K562 (cell line): Measurements from ENCODE around the gene WWP2. TPM values are rescaled to one million over a fixed set of nuclear protein-coding genes. Genes with fewer than 3 reads are reported as not detected.

Source experiments
- ATAC-seq: fragments of 200-7000 bp; cut with Tn5 transposase; 3 replicates; pipeline ENCODE4 v1.9.1; 2020; ENCODE audit warnings: moderate library complexity
- BruUV-seq: library from RNA; stranded (reverse); fragments of 400-500 nt; replicated peaks from 2 replicates; lab custom pipeline; 2021; lab: Mats Ljungman, UMichigan
- CTCF ChIA-PET: fragments of 300-600 bp; formaldehyde crosslinking; extraction: SDS; loops from one replicate; lab custom pipeline; 2021; ENCODE audit warnings: low intra/inter-chr PET ratio; lab: Yijun Ruan, JAX
- POLR2A ChIA-PET: fragments of 300-600, 350-650 bp; sonication (Branson Sonifier 250); formaldehyde crosslinking; extraction: SDS; loops from one replicate; lab custom pipeline; 2021; ENCODE audit warnings: antibody characterized with exemption, inconsistent platforms; lab: Yijun Ruan, JAX
- DNase-seq, 4 experiments: peaks; one replicate each; pipeline versions ENCODE4 v3.0.0 to v3.0.0-alpha.2; 2011 to 2018; ENCODE audit warnings: low spot score in 3 of 4, mixed read lengths in 3 of 4; ENCODE audit errors: extremely low read depth in 1 of 4
- FAIRE-seq: peaks from 2 replicates; lab custom pipeline; 2011; peaks lifted over from hg19 to GRCh38; lab: Jason Lieb, UNC
- H2AFZ ChIP-seq: 2 replicates; pipeline ENCODE4 v1.6.0; 2011; ENCODE audit warnings: low read depth, low read length, control low read depth, inconsistent platforms
- H3K27ac ChIP-seq: fragments of 200-600 bp; 3 replicates; pipeline ENCODE4 v1.8.0; 2011; ENCODE audit warnings: low read depth, mild to moderate bottlenecking, control low read depth, inconsistent platforms, low read length, moderate library complexity, mixed read lengths; ENCODE audit errors: extremely low read depth
- H3K27me3 ChIP-seq, 2 experiments: fragments of 300-600 bp in 1 of 2; 2 replicates in 1 of 2; 3 replicates in 1 of 2; pipeline versions ENCODE4 v1.6.0 to v1.8.0; 2011; ENCODE audit warnings: inconsistent platforms in 2 of 2, low read length in 2 of 2, mild to moderate bottlenecking in 1 of 2, mixed read lengths in 1 of 2, moderate library complexity in 1 of 2; ENCODE audit not compliant: control insufficient read depth in 2 of 2, insufficient read depth in 2 of 2
- H3K36me3 ChIP-seq: fragments of 300-600 bp; 3 replicates; pipeline ENCODE4 v1.8.0; 2011; ENCODE audit warnings: mild to moderate bottlenecking, low read length, inconsistent platforms; ENCODE audit not compliant: control insufficient read depth, insufficient read depth
- H3K4me1 ChIP-seq, 2 experiments: fragments of 200-600 bp in 1 of 2; replicated peaks in 1 of 2; 2 replicates in 1 of 2; 3 replicates in 1 of 2; pipeline versions ENCODE4 v1.5.1 to v1.8.0; 2011; ENCODE audit warnings: inconsistent platforms in 2 of 2, low read length in 2 of 2, mild to moderate bottlenecking in 1 of 2, mixed read lengths in 1 of 2, moderate library complexity in 1 of 2; ENCODE audit not compliant: control insufficient read depth in 2 of 2, insufficient read depth in 2 of 2
- H3K4me2 ChIP-seq: 2 replicates; pipeline ENCODE4 v1.6.1; 2011; ENCODE audit warnings: low read length, control low read depth, inconsistent platforms, mixed read lengths; ENCODE audit not compliant: insufficient read depth
- H3K4me3 ChIP-seq: fragments of 200-600 bp; sonication (generic), shearing (Covaris generic); 2 replicates; pipeline ENCODE4 v1.5.1; 2016; ENCODE audit warnings: control low read depth, inconsistent platforms
- H3K79me2 ChIP-seq: fragments of 200-600 bp; 3 replicates; pipeline ENCODE4 v1.8.0; 2011; ENCODE audit warnings: low read length, inconsistent platforms; ENCODE audit not compliant: control insufficient read depth, insufficient read depth
- H3K9ac ChIP-seq, 2 experiments: 2 replicates each; pipeline versions ENCODE4 v1.6.0 to v1.6.1; 2011; ENCODE audit warnings: low read depth in 2 of 2, low read length in 2 of 2, control low read depth in 1 of 2, inconsistent platforms in 1 of 2, mild to moderate bottlenecking in 1 of 2, mixed read lengths in 1 of 2; ENCODE audit not compliant: insufficient read depth in 1 of 2
- H3K9me1 ChIP-seq: one replicate; pipeline ENCODE4 v1.6.0; 2011; ENCODE audit warnings: inconsistent platforms, mild to moderate bottlenecking, low read length, moderate library complexity; ENCODE audit not compliant: control insufficient read depth, insufficient read depth
- H3K9me3 ChIP-seq: replicated peaks from 2 replicates; pipeline ENCODE4 v1.5.1; 2011; ENCODE audit warnings: low read depth, low read length, inconsistent platforms; ENCODE audit not compliant: control insufficient read depth, insufficient read depth
- H4K20me1 ChIP-seq: replicated peaks from 2 replicates; pipeline ENCODE4 v1.6.1; 2011; ENCODE audit warnings: low read length, inconsistent platforms, mixed read lengths; ENCODE audit not compliant: control insufficient read depth, insufficient read depth
- BHLHE40 ChIP-seq: IDR thresholded peaks from 2 replicates; pipeline ENCODE4 v1.6.1; 2011; ENCODE audit warnings: low read length, improper control_type of control experiment
- MXD1 ChIP-seq: fragments of 250-450 bp; sonication (Bioruptor Pico); IDR thresholded peaks from 2 replicates; pipeline ENCODE4 v1.8.0; 2021; ENCODE audit warnings: borderline replicate concordance, mild to moderate bottlenecking, moderate library complexity; ENCODE audit not compliant: poor library complexity, severe bottlenecking
- NR4A1 ChIP-seq, 2 experiments: fragments of 250-450 bp in 1 of 2; fragments of 450-650 bp in 1 of 2; sonication (Bioruptor Pico) in 1 of 2; IDR thresholded peaks; 2 replicates each; pipeline versions ENCODE4 v1.4.0 to v1.6.1; 2016 to 2020; ENCODE audit warnings: mild to moderate bottlenecking in 2 of 2, missing compliant biosample characterization in 1 of 2, missing genetic modification characterization in 1 of 2, moderate library complexity in 1 of 2
- SAP30 ChIP-seq: fragments of 200-600 bp; sonication (generic); IDR thresholded peaks from 2 replicates; pipeline ENCODE4 v1.6.1; 2012; ENCODE audit warnings: borderline replicate concordance, low read depth, mild to moderate bottlenecking, moderate library complexity, low read length, control low read depth, inconsistent platforms; ENCODE audit not compliant: insufficient read depth, poor library complexity, severe bottlenecking
- SP1 ChIP-seq: sonication (generic); formaldehyde crosslinking; IDR thresholded peaks from 2 replicates; pipeline ENCODE4 v1.8.1; 2022; ENCODE audit warnings: mild to moderate bottlenecking, missing genetic modification reagents
- STAT6 ChIP-seq: sonication (generic); formaldehyde crosslinking; IDR thresholded peaks from 2 replicates; pipeline ENCODE4 v1.8.1; 2023; ENCODE audit warnings: mild to moderate bottlenecking, missing genetic modification reagents
- ZBED1 ChIP-seq: IDR thresholded peaks from 2 replicates; pipeline ENCODE4 v1.6.1; 2014
- ZFP30 ChIP-seq: fragments of 250-450 bp; sonication (Bioruptor Pico); IDR thresholded peaks from 2 replicates; pipeline ENCODE4 v1.8.0; 2022; ENCODE audit warnings: moderate library complexity, mild to moderate bottlenecking, inconsistent platforms, borderline replicate concordance
- ZNF778 ChIP-seq: fragments of 450-650 bp; formaldehyde crosslinking; IDR thresholded peaks from 2 replicates; pipeline ENCODE4 v1.4.0; 2020; ENCODE audit warnings: mild to moderate bottlenecking, moderate library complexity
- WGBS: fragments of 100-300 bp; shearing (Covaris generic); methylation state at CpG from one replicate; pipeline ENCODE4 v1.1.6; 2016; ENCODE audit warnings: low coverage, mixed read lengths; ENCODE audit not compliant: insufficient coverage; ENCODE audit errors: missing lambda C conversion rate; 5-methylcytosine and 5-hydroxymethylcytosine counted together
- in situ Hi-C: fragments of 300-500 bp; cut with MboI; formaldehyde crosslinking; loops from 4 replicates; pipeline ENCODE4 v1.15.0; 2018; ENCODE audit warnings: inconsistent platforms, mixed read lengths
- intact Hi-C: fragments of 100-400 bp; cut with micrococcal nuclease; formaldehyde crosslinking; loops from 2 replicates; pipeline ENCODE4 v1.14.2; 2022
- polyA plus RNA-seq, 8 experiments: library from polyadenylated mRNA; depleted of rRNA in 4 of 8; stranded (reverse) in 5 of 8; unstranded in 3 of 8; fragments of >200 nt; fragmentation: Nextera tagmentation in 2 of 8; fragmentation: Illumina TruSeq in 1 of 8; extraction: Ambion mirVana in 2 of 8; extraction: Trizol in 1 of 8; gene quantifications; 2 replicates each; pipeline versions ENCODE4 v1.2.1 to v1.2.3, GENCODE V29; 2011 to 2014; ENCODE audit warnings: inconsistent platforms in 1 of 8, missing spikeins in 1 of 8
- total RNA-seq, 7 experiments: library from RNA; depleted of rRNA in 6 of 7; stranded (reverse); fragments of >200 nt in 6 of 7; fragmentation: Illumina TruSeq in 2 of 7; extraction: Trizol in 2 of 7; gene quantifications; 2 replicates each; pipeline versions ENCODE4 v1.2.1 to v1.2.3, GENCODE V29; 2011 to 2021; ENCODE audit warnings: low replicate concordance in 1 of 7
- TF ChIP-seq, protein P1 (sequence below): sonication (generic); formaldehyde crosslinking; IDR thresholded peaks from 2 replicates; pipeline ENCODE4 v1.8.0; 2022; ENCODE audit warnings: mild to moderate bottlenecking, missing genetic modification reagents

Gene WWP2
- total and polyA plus RNA-seq, 9 of the 15 experiments (the other 6 are each of a cell fraction or from before 2014, with no cell fraction given) = 1.9 to 34.4 (median 14.6) TPM

GRCh38 chr16:69820926-69821541, 58.9 kb downstream of the WWP2 start:
- FAIRE-seq (no peak), DNase-seq (no peak), ATAC-seq (no peak)
- Histone ChIP-seq H3K27ac (no peak overlapping the region), H3K9ac (no peak overlapping the region), H3K4me3 (no peak overlapping the region), H3K9me1 (no peaks in the 10 kb centered on the region), H3K27me3 (no peaks in the 10 kb centered on the region), H2AFZ (no peak overlapping the region), H3K79me2 (no peaks in the 10 kb centered on the region), H4K20me1 (no peaks in the 10 kb centered on the region), H3K4me2 (no peak overlapping the region), H3K4me1 (no peaks in the 10 kb centered on the region; a peak in 1 of 5 replicates), H3K36me3 (no peaks in the 10 kb centered on the region), H3K9me3 (no peaks in the 10 kb centered on the region; the same call in 1 of the 2 replicates)
- POLR2A ChIA-PET = no interaction called here
- intact Hi-C loops (no loop called here), in situ Hi-C loops (no loop called here)
- CTCF ChIA-PET = no interaction called here
- WGBS = 68% methylated on average over 13 of the region's 15 CpGs
- BruUV-seq = no TSS peak
- TF ChIP-seq SP1 (CRISPR knock-in tag) (no peak), SAP30 (no peak), NR4A1 (CRISPR knock-in tag; IDR thresholded peaks at IDR 0.05) (no peak), NR4A1 (tag; IDR thresholded peaks at IDR 0.05) (no peak), BHLHE40 (no peak), ZBED1 (no peak), ZNF778 (CRISPR knock-in tag) (no peak), MXD1 (CRISPR knock-in tag) (no peak), ZFP30 (CRISPR knock-in tag) (no peak), STAT6 (CRISPR knock-in tag) (no peak)
- TF ChIP-seq, protein P1, sequence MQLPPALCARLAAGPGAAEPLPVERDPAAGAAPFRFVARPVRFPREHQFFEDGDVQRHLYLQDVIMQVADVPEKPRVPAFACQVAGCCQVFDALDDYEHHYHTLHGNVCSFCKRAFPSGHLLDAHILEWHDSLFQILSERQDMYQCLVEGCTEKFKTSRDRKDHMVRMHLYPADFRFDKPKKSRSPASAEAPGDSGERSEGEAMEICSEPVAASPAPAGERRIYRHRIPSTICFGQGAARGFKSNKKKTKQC (CRISPR knock-in tag) = no peak
